GM19351 (cell line): ENCODE measurements around the gene DPP10.

Source experiments
- ATAC-seq: cut with Tn5 transposase; IDR thresholded peaks from one replicate; pipeline ENCODE4 v1.9.1; 2021; ENCODE audit warnings: mild to moderate bottlenecking, moderate library complexity; ENCODE audit not compliant: unreplicated experiment

The DPP10 gene

DNA sequence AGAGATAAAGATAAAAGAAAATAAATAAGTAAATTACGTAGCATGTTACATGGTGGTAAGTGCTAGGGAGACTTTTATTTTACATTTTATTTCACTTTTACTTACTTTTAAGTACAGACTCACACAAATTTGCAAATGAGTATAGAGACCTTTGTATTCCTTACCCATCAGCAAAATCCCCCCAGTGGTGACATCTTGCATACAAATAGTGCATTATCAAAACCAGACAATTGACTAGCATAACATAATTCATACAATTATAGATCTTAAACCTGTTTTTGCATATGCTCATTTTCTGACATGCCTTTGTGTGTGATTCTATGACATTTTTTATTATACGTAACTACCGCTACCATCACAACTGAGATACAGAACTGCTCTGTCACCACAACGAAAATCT lies 1099.4 kb downstream of the DPP10 start:
- ATAC-seq, result no peak

DNA sequence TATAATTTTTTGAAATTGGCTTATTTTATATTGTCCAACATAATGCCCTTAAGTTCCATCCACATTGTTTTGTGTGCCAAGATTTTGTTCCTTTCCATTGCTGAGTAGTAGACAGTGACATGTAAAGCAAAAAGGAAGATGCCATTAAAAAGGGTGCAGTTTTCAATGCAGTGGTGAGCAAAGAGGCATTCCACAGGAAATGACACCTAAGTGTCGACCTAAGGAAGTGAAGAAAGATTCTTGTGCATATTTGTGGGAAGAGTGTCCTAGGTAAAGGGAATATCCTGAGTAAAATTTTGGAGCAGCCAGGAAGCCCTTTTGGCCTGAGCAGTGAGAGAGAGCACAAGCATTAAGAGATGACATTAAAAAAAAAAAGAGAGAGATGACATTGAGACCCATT lies 1099.9 kb downstream of the DPP10 start:
- no peak for ATAC-seq

DNA sequence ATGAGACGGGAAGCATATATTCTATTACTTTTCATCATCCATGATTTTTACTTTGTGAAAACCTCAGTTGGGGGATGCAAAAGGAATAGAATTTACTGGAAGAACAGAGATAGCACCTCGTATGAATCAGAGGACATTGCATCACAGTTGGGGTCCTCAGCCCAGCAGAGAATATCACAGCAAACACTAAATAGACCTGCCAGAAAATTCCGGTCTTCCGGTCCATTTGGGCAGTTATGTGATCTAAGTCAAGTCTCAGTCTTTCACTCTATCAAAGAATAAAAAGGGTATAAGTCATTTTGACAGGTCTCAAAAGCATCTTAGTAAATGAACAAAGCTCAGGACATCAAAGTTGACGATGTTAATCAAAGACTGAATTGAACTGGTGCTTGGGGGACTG lies 1100.6 kb downstream of the DPP10 start:
- ATAC-seq, result no peak

DNA sequence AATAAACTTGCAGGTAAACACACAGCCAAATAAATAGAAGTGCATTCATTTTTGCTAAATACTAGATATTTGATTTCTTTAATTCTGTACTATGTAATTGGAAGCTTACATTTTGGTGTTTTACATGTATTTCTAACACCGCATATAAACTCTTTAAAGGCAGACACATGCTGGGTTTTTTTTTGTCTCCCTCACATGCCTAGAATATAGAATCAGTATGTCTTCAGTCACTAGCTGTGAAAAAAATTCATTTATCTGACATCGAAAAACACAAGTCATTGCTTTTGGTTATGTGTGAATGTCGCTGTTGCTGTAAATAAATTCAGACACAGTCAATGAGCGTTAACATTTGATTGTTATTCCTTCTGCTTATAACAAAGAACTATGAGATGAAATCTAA lies 1101.0 kb downstream of the DPP10 start:
- no peak for ATAC-seq

DNA sequence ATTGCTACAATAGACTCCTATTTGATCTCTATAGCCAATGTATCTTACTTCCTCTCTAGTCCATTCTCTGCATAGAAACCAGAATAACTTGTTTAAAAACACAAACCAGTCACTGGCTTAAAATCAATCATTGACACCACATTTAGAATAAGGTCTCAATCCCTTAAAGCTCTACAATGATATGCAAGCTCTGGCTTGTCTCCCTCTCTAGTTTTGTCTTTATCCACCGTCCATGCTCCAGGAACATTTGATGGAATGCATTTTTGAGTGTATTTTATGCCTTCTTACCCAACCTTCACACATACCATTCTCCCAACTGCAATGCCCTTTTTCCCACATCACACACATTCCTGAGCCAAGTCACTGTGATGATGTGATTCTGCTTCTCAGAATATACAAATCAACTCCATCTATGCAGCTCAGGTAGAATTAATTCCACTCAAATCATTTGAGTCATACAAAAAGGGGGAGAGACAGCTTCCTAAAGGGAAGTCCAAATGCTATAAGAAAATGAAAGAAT lies 1107.2 kb downstream of the DPP10 start:
- no peak for ATAC-seq

DNA sequence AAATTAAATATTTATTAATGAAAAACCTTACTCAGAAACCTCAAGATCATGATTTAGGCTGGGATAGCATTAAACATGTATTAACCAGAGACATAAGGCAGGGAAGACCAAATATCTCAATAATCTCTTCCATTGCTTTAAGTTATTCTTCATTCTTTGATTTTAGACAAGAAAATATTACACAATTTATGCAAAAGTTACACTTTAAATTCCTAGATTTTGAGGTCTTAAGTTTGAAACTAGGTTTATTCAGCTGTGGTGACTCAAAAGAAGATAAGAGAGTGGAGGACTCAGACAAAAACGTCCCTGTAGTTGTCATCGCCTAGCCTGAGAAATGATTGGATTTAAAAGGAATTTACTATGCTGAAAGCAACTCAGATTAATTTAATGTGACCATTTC lies 1110.3 kb downstream of the DPP10 start:
- ATAC-seq, result no peak

DNA sequence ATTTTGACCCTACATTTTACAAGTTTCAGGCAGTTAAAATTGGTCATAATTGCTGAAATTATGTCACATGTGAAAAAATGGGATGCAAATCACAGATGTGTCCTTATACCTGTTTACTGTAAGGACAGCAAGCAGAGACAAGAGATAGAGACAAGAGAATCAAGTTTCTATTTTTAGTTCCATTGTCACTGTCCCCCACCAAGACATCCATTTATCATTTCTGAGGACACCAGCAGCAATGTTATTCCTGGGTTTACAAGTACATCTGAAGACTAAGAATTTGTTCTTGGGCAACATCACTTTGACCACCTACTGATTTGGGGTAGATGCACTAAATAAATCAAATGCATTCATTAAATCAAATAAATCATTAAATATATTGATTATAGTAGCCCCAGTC lies 1111.7 kb downstream of the DPP10 start:
- no peak for ATAC-seq

DNA sequence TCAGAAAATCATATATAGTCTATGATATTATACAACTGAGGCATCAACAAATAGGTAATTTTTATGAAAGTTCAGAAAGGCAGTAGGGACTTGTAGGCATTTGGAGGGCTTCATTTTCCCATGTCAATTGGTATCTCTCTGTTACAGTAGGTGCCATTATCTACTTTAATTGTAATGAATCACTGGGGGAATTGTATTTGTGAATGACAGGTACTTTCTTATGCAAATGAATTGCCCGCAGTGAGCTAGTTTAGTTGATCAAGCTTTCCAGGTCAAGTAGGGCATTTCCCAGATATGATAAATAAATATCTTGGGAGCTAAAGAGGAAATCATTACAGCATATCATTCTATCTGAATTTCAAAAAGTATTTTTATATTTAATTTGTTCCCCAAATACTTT lies 1116.3 kb downstream of the DPP10 start:
- no peak for ATAC-seq

DNA sequence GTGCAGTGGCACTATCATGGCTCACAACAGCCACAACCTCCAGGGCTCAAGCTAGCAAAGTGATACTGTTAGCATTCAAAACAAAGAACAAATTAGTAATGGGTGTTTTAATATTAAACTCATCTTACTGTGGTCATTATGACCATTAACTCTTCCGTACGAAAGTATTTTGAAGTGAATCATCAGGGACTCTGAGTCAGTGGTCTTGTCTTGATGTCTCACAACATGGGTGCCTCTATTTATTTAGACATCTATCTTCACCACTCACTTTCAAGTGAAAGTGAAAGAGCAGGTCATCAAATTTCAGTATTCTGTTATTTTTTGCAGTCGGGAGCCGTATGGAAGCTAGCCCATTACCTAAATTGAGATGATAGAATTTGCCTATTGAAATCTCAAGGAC lies 1118.2 kb downstream of the DPP10 start:
- ATAC-seq, result no peak

DNA sequence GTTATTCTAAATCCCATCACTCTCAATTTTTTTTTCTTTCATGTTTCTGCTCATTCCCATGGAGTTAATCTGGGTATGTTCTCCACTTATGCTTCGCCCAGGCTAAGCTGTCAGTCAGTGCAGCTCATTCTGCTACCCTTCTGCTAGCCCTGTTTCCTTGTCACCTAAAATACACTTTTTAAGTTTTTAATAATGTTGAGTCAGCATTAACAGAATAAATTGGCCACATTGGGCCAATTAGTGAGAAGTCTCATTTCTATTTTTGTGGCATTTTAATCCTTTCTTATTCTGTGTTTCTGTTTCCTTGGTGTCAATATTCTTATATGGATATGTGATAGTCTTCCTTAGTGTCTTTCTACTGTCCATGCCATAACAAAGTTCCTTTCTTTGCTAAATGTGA lies 1126.2 kb downstream of the DPP10 start:
- no peak for ATAC-seq

DNA sequence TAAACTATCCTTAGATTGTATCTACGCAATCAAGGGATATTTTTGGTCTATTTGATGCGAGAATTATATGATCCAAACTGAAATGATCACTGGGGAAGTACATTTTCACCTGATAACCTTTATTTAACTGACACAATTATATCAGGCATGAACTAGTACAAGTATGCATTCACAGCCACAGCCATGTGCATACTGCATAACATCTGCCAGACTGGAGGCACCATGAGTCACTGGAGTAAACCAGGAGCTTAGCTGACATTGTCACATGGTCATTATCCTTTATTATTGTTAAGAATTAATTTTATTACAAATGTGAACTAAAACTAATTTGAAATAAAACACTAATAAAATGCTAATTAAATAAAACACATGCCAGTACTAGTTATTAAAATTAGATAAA lies 1127.1 kb downstream of the DPP10 start:
- no peak for ATAC-seq

DNA sequence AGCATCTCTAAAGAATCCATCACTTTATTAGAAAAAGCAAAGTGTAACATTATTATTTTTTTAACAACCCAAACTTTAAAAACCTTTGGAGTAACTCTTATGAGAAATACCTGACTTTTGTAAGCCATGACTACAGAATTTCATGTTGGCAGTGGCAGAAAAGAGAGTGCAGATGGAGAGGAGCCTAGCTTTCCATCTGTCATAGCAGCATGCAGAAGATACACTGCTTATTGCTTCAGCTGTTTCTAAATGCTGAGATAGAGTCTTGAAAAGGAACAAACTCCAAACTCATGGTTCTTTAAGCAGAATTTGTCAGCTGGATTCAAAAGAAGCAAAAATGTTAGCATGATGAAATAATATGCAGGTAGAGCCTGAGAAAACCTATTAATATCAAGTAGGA lies 1130.3 kb downstream of the DPP10 start:
- ATAC-seq, result no peak

DNA sequence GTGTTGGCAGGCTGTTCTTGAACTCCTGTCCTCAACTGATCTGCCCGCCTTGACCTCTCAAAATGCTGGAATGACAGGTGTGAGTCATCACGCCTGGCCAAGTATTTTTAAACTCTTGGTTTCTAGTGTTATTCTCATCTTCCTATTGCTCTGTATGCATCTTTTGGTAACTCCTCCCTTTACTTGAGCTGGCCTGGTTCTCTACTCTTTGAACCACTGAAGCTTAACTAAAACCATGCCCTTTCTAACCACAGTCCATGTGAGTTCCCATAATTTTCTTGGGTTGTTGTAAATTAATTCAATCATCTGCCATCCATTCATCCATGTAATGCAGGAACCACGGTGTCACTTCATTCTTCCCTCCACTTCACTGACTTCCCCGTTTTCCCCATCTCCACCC lies 1131.3 kb downstream of the DPP10 start:
- ATAC-seq, result no peak

DNA sequence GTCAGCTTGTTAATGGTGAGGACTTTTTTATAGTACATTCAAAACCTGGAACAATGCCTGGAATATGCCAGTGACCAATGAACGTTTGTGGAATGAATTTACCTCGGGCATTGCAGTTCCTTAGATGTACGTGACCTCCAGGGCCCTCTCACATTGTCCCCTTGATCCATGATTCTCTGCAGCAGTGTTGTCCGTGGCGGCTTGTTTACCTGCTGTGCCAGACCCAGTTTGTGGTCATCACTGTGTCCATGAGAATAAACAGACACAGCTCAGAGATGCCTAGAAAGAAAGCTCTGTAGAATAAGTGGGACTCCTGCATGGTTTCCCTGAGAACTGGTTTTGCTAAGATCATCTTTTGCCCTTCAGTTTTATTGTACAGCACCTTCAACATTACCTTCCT lies 1132.2 kb downstream of the DPP10 start:
- no peak for ATAC-seq

DNA sequence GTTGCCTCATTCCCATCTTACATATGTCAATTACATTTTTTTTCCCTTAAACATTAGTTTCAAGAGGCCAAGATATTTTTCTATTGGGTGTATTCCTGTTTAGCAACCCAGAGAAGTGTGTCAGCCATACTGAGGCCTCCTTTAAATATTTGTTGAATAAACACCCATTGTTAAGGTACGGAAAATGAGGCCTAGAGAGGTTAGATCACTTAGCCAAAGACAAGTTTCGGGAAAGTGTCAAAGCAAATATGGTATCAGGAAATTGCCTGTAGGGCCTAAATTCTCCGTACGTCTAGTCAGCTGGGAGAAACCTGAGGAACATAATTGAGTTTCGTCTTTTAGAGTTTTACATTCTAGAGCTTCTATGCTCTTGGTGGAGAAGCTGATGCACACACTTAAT lies 1138.3 kb downstream of the DPP10 start:
- no peak for ATAC-seq

DNA sequence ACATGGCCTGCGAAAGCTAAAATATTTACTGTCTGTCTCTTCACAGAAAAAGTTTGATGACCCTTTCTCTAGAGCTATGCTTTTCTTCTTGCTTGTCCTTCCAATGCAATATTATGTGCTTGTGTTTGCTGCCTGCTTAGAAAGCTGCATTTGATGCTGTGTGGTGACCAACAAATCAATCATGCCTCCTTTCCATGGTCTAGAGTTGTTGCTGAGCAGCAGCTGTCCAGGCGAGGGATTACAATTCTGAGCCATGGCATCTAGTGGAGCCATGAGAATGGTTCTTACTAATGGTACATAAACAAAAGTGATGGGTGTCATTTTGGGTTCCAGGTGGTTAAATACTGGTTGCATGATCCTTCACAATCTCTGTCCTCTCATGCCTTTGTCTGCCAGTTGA lies 1142.1 kb downstream of the DPP10 start:
- no peak for ATAC-seq

DNA sequence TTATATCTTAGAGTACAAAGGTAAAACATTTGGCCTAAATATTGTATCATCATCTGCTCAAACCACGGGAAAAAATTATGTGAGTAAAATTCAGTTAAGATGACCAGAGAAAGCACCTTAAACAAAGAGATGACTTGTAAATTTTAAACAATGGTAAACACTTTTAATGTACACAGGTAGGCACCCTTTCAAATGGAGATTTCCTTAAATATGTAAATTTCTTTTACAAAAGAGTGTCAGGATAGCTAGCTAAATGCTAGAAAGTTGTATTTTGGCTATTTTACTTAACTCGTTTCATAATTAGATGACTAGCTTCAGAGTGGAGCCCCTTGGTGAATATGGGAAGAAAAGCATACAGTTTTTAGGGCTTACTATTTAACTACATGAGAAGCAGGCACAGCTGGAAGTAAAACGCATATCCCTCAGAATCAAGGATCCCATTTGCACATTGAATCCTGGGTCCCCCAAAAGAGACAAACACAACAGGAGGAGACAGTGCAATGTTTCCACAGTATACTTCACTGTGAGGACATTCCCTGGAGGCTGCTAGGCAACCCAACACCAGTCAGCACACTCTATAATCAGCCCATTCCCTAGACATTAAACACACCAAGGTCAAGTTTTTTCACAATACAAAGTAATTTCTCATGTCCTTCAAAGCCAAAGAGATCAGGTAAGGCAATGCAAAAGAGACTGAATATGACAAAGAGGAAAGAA lies 1154.4 kb downstream of the DPP10 start:
- ATAC-seq, result no peak

DNA sequence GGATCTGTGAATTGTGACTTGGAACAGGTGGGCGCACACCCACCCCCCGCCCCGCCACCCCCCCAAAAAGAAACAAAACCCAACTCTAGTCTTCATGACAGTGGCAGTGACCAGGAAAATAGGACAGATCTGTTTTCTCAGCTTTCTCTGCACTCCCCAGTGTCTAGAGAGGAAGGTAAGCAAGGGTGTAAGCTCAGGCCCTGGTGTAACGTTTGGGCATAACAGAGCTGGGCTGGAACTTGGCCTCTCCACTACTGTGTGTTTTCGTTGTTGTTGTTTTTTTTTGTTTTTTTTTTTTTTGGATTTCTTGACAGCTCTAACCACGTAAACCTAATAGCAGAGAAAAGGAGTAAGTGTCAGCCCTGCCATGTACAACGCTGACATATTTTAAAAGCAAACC lies 1160.8 kb downstream of the DPP10 start:
- ATAC-seq, result no peak

DNA sequence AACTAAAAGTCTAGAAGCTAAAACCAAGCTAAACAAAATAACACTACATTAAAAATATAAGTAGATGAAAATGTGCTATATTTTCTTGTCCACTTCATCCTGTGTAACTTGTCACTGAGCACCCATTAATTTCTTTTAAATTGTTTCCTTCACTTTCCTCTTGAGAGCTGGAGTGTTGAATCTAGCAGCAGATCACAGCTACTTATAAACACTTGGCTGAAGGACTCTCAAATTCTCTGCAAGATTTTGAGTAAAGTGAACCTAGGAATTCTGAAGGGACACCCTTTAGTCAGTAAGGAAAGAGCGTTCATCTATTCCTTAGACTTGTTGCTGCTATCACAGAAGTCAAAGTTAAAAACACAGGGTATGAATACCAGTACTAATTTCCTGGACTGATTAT lies 1163.9 kb downstream of the DPP10 start:
- no peak for ATAC-seq

DNA sequence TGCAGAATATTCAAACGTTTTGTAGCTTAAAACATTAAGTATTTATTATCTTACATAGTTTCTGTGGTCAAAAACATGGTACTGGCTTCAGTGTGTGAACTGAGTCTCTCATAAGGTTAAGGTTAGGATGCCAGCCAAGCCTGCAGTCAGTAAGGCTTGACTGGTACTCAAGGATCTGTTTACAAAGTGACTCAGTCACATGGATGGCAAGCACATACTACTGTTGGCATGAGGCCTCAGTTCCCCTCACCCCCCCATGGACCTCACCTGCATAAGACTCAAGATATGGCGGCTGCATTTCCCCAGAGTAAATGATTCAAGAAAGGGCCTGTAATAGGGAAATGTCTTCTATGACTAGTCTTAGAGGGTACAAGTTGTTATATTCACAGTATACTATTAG lies 1167.5 kb downstream of the DPP10 start:
- no peak for ATAC-seq

DNA sequence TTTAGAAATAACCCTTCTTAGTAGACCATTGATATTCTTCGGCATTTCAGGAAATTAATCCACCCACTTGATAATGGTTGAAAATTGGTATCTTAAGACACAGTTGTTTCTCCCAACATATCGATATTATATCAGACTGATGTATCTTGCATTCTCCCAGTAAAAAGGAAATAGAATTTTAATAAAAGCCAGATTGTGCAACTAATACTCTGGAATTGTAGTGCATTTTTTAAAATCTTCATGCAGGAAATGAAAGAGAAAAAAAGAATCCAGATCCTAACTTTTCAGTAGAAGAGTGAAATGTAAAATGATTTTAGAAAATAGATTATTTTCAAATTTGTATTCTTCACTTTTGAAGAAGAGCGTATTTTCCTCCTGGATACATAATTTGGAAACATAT lies 1168.4 kb downstream of the DPP10 start:
- ATAC-seq, result no peak

DNA sequence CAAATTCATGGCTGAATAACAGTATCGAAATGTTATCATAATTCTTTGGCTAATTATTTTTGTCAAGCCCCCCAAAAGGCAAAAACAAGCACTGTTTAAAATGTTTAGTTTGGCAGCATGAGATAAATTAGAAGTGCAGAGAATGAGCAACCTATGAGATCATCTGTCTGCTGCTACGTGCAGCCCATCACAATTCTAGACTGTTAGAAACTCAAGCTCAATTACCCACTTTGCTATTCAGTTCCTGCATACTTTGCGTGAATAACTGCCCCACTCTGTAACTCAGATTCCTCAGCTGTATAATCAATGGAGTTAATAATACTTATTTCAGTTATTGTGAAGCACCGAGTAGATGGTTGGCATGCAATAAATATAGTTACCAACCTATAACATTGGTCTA lies 1181.9 kb downstream of the DPP10 start:
- ATAC-seq, result no peak

DNA sequence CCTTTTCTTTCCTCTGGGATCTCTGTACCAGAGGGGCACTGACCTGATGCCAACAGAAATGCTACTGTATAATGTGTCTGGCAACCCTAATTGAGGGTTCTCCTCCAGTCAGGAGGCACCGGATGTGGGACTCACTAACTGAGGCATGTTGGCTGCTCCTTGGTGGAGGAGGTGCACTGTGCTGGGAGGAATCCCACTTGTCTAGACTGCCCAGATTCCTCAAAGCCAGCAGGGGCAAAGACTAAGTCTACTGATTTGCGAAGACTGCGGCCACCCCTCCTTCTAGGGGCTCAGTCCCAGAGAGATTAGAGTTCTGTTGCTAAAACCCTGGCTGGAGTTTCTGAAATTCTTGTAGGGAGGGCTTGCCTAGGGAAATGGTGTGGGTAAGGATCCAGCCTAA lies 1192.1 kb downstream of the DPP10 start:
- ATAC-seq, result no peak
